Measurements from ENCODE around the gene PLG. TPM values are rescaled to one million over a fixed set of nuclear protein-coding genes. Genes with fewer than 3 reads are reported as not detected.

Gene PLG
- polyA plus RNA-seq, 2 of the 4 experiments (the other 2 are of a cell fraction): not detected

GRCh38 chr6:160788806-160789205 is 86.8 kb downstream of the PLG start:
- CTCF ChIA-PET: no interaction called here
- no peak for TF ChIP-seq HMGXB4 (CRISPR knock-in tag; IDR thresholded peaks at IDR 0.05; ENCODE audit: borderline replicate concordance)
- no peak for TF ChIP-seq KDM1A (IDR thresholded peaks at IDR 0.05; ENCODE audit: low read depth)
- TF ChIP-seq BHLHE40 (IDR thresholded peaks at IDR 0.05; ENCODE audit: low read depth, low read length): no peak
- no peak for TF ChIP-seq PBX3 (IDR thresholded peaks at IDR 0.05)
- TF ChIP-seq EHF (CRISPR knock-in tag; IDR thresholded peaks at IDR 0.05): no peak
- no peak for TF ChIP-seq NFE2L2 (conservative IDR thresholded peaks at IDR 0.05; ENCODE audit: low read length)
- TF ChIP-seq RCOR1 (IDR thresholded peaks at IDR 0.05; ENCODE audit: low read depth, low read length): no peak
- TF ChIP-seq FOSL2 (IDR thresholded peaks at IDR 0.05): no peak
- TF ChIP-seq FOSL2 (CRISPR knock-in tag; IDR thresholded peaks at IDR 0.05): no peak
- no peak for TF ChIP-seq MAFK (IDR thresholded peaks at IDR 0.05; ENCODE audit: partially characterized antibody)
- TF ChIP-seq SREBF2 (IDR thresholded peaks at IDR 0.05): no peak
- TF ChIP-seq ATOH8 (CRISPR knock-in tag; IDR thresholded peaks at IDR 0.05; ENCODE audit: low read depth): no peak
- no peak for TF ChIP-seq KDM5A (IDR thresholded peaks at IDR 0.05)
- no peak for TF ChIP-seq HDAC2 (IDR thresholded peaks at IDR 0.05)
- no peak for TF ChIP-seq POLR2AphosphoS2 (conservative IDR thresholded peaks at IDR 0.05; ENCODE audit: low read length)
- TF ChIP-seq HOXA7 (CRISPR knock-in tag; IDR thresholded peaks at IDR 0.05): no peak
- no peak for TF ChIP-seq RARB (CRISPR knock-in tag; IDR thresholded peaks at IDR 0.05)
- TF ChIP-seq HOXB13 (CRISPR knock-in tag; IDR thresholded peaks at IDR 0.05; ENCODE audit: low read depth): no peak
- no peak for TF ChIP-seq ESRRA (IDR thresholded peaks at IDR 0.05; ENCODE audit: borderline replicate concordance, low read length)
- no peak for TF ChIP-seq HOXB5 (CRISPR knock-in tag; IDR thresholded peaks at IDR 0.05)
- POLR2A ChIA-PET: no interaction called here
- H3K4me1 ChIP-seq: peaks cover 10% of the 10 kb centered on the region; the same call in 2 of the 3 replicates
- no peak for FAIRE-seq
- no peak overlapping the region for H3K27ac ChIP-seq
- H3K4me2 ChIP-seq: no peak overlapping the region
- DNase-seq (ENCODE audit: low read depth in 1 of 2, low spot score in 1 of 2): no peak
- no peak overlapping the region for H3K4me3 ChIP-seq
- WGBS (ENCODE audit: missing lambda C conversion rate): 70% methylated on average over 3 of the region's 4 CpGs
- no peak for ATAC-seq
- H3K9me3 ChIP-seq: no peaks in the 10 kb centered on the region

GRCh38 chr6:160789263-160790027 is 87.4 kb downstream of the PLG start:
- ChIA-PET CTCF (no interaction called here), POLR2A (no interaction called here)
- 63% methylated on average over 1 of the region's 9 CpGs for WGBS (ENCODE audit: missing lambda C conversion rate)
- Histone ChIP-seq H3K27ac (no peak overlapping the region), H3K4me2 (no peak overlapping the region), H3K9me3 (no peaks in the 10 kb centered on the region), H3K4me1 (peaks cover 10% of the 10 kb centered on the region; the same call in 2 of the 3 replicates), H3K4me3 (no peak overlapping the region)
- FAIRE-seq: no peak
- ATAC-seq: no peak
- DNase-seq (ENCODE audit: low read depth in 1 of 2, low spot score in 1 of 2): no peak
- TF ChIP-seq ZNF302 (CRISPR knock-in tag; IDR thresholded peaks at IDR 0.05): no peak
- TF ChIP-seq HOXA7 (CRISPR knock-in tag; IDR thresholded peaks at IDR 0.05): no peak
- TF ChIP-seq RFX5 (IDR thresholded peaks at IDR 0.05): no peak
- no peak for TF ChIP-seq NPAS2 (CRISPR knock-in tag; IDR thresholded peaks at IDR 0.05; ENCODE audit: borderline replicate concordance)
- TF ChIP-seq HMGXB4 (CRISPR knock-in tag; IDR thresholded peaks at IDR 0.05; ENCODE audit: borderline replicate concordance): no peak
- no peak for TF ChIP-seq JUN (IDR thresholded peaks at IDR 0.05)
- TF ChIP-seq CHD4 (IDR thresholded peaks at IDR 0.05; ENCODE audit: borderline replicate concordance): no peak
- TF ChIP-seq USF2 (IDR thresholded peaks at IDR 0.05): no peak
- no peak for TF ChIP-seq JUNB (IDR thresholded peaks at IDR 0.05)
- TF ChIP-seq FOXS1 (CRISPR knock-in tag; IDR thresholded peaks at IDR 0.05): no peak
- no peak for TF ChIP-seq REST (IDR thresholded peaks at IDR 0.05)

All from A549 (cell line).